Neural cell (in vitro differentiated cells): Measurements from ENCODE around the gene ADD1. TPM values are rescaled to one million over a fixed set of nuclear protein-coding genes. Genes with fewer than 3 reads are reported as not detected.

Experiments
- H2AFZ ChIP-seq: fragments of 200-600, 300-800 bp; sonication (generic), shearing (Covaris generic); 2 replicates; pipeline ENCODE4 v1.6.0; 2014; ENCODE audit warnings: low read depth, mild to moderate bottlenecking, antibody characterized with exemption, low read length, moderate library complexity
- H3F3A ChIP-seq: fragments of 200-600 bp; shearing (Covaris generic); 2 replicates; pipeline ENCODE4 v1.6.1; 2016; ENCODE audit warnings: mild to moderate bottlenecking, moderate library complexity, mixed read lengths, antibody characterized with exemption, low read length; ENCODE audit not compliant: insufficient read depth, poor library complexity, severe bottlenecking
- H3K27ac ChIP-seq: fragments of 200-600, 300-800 bp; sonication (generic), shearing (Covaris generic); 2 replicates; pipeline ENCODE4 v1.5.1; 2014; ENCODE audit warnings: mild to moderate bottlenecking, low read length, moderate library complexity
- H3K27me3 ChIP-seq: fragments of 300-800, 200-600 bp; sonication (generic), shearing (Covaris generic); 2 replicates; pipeline ENCODE4 v1.6.0; 2014; ENCODE audit warnings: mild to moderate bottlenecking, low read depth, low read length, moderate library complexity; ENCODE audit not compliant: insufficient read depth
- H3K36me3 ChIP-seq: fragments of 300-800, 200-600 bp; sonication (generic), shearing (Covaris generic); 2 replicates; pipeline ENCODE4 v1.5.1; 2014; ENCODE audit warnings: mild to moderate bottlenecking, antibody characterized with exemption, low read length, moderate library complexity; ENCODE audit not compliant: insufficient read depth
- H3K4me2 ChIP-seq: fragments of 300-800, 200-600 bp; sonication (generic), shearing (Covaris generic); 2 replicates; pipeline ENCODE4 v1.6.0; 2014; ENCODE audit warnings: mild to moderate bottlenecking, low read length
- H3K4me3 ChIP-seq: fragments of 300-800, 200-600 bp; sonication (generic), shearing (Covaris generic); 2 replicates; pipeline ENCODE4 v1.5.1; 2014; ENCODE audit warnings: mild to moderate bottlenecking, low read length, moderate library complexity
- H3K79me2 ChIP-seq: fragments of 200-600 bp; shearing (Covaris generic); replicated peaks from 2 replicates; pipeline ENCODE4 v1.6.0; 2014; ENCODE audit warnings: mild to moderate bottlenecking, low read length, moderate library complexity; ENCODE audit not compliant: insufficient read depth
- H3K9ac ChIP-seq: fragments of 300-800, 200-600 bp; sonication (generic), shearing (Covaris generic); 2 replicates; pipeline ENCODE4 v1.6.1; 2016; ENCODE audit warnings: mild to moderate bottlenecking, low read length, mixed read lengths
- H3K9me2 ChIP-seq: fragments of 200-600 bp; shearing (Covaris generic); 2 replicates; pipeline ENCODE4 v1.6.1; 2016; ENCODE audit warnings: mild to moderate bottlenecking, low read length, mixed read lengths; ENCODE audit not compliant: insufficient read depth
- H3K9me3 ChIP-seq: fragments of 200-600, 300-800 bp; sonication (generic), shearing (Covaris generic); 2 replicates; pipeline ENCODE4 v1.6.1; 2016; ENCODE audit warnings: mild to moderate bottlenecking, mixed run types, low read length, moderate library complexity, mixed read lengths
- H4K20me1 ChIP-seq: fragments of 200-600 bp; shearing (Covaris generic); 2 replicates; pipeline ENCODE4 v1.6.1; 2016; ENCODE audit warnings: mild to moderate bottlenecking, mixed run types; ENCODE audit not compliant: insufficient read depth
- CTCF ChIP-seq: fragments of 450-650 bp; IDR thresholded peaks from 2 replicates; pipeline ENCODE4 v1.5.1; 2014; ENCODE audit warnings: antibody characterized with exemption, mild to moderate bottlenecking, moderate library complexity; ENCODE audit not compliant: poor library complexity, severe bottlenecking
- EP300 ChIP-seq: fragments of 450-650 bp; conservative IDR thresholded peaks from 2 replicates; pipeline ENCODE4 v1.6.1; 2014; ENCODE audit warnings: antibody characterized with exemption, mild to moderate bottlenecking, moderate library complexity; ENCODE audit not compliant: poor library complexity, severe bottlenecking
- EZH2 ChIP-seq: fragments of 200-600, 300-800 bp; shearing (Covaris generic), sonication (generic); IDR thresholded peaks from 2 replicates; pipeline ENCODE4 v1.6.1; 2014; ENCODE audit warnings: antibody characterized with exemption, low read length, borderline replicate concordance, mild to moderate bottlenecking; ENCODE audit not compliant: insufficient read depth, poor library complexity, severe bottlenecking
- MXI1 ChIP-seq: fragments of 450-650 bp; conservative IDR thresholded peaks from 2 replicates; pipeline ENCODE4 v1.6.1; 2014; ENCODE audit warnings: antibody characterized with exemption, mild to moderate bottlenecking; ENCODE audit not compliant: poor library complexity, severe bottlenecking
- POLR2AphosphoS5 ChIP-seq: IDR thresholded peaks from 2 replicates; pipeline ENCODE4 v1.6.1; 2012
- RAD21 ChIP-seq: fragments of 450-650 bp; conservative IDR thresholded peaks from 2 replicates; pipeline ENCODE4 v1.6.1; 2014; ENCODE audit warnings: antibody characterized with exemption, mild to moderate bottlenecking, moderate library complexity
- REST ChIP-seq: IDR thresholded peaks from 2 replicates; pipeline ENCODE4 v1.6.1; 2012; ENCODE audit warnings: borderline replicate concordance
- SMC3 ChIP-seq: fragments of 450-650 bp; conservative IDR thresholded peaks from 2 replicates; pipeline ENCODE4 v1.6.1; 2014; ENCODE audit warnings: antibody characterized with exemption, mild to moderate bottlenecking, moderate library complexity; ENCODE audit not compliant: poor library complexity
- TAF1 ChIP-seq: IDR thresholded peaks from 2 replicates; pipeline ENCODE4 v1.6.1; 2012; ENCODE audit warnings: low read depth
- polyA plus RNA-seq: library from polyadenylated mRNA; depleted of rRNA; stranded (reverse); fragments of >200 nt; gene quantifications from 2 replicates; pipeline ENCODE4 v1.2.3, GENCODE V29; 2014

Gene ADD1
- polyA plus RNA-seq, 1 donor from 2014 or later: 190 TPM

GRCh38 chr4:2932321-2932950, 88.8 kb downstream of the ADD1 start:
- Histone ChIP-seq H4K20me1 (no peaks in the 10 kb centered on the region), H3K4me2 (no peak overlapping the region)

More at GRCh38 chr4:2932321-2932950, 88.8 kb downstream of the ADD1 start:
- Histone ChIP-seq H3K4me3 (no peak overlapping the region), H3K79me2 (peaks cover 14% of the 10 kb centered on the region), H3K27me3 (no peaks in the 10 kb centered on the region), H3K27ac (no peak overlapping the region), H3K9ac (no peak overlapping the region), H3K36me3 (no peaks in the 10 kb centered on the region), H3K9me2 (no peaks in the 10 kb centered on the region), H3F3A (no peaks in the 10 kb centered on the region), H2AFZ (no peak overlapping the region), H3K9me3 (no peaks in the 10 kb centered on the region)
- no peak for TF ChIP-seq TAF1
- TF ChIP-seq POLR2AphosphoS5: no peak
- no peak for TF ChIP-seq EP300
- TF ChIP-seq RAD21: no peak
- no peak for TF ChIP-seq CTCF
- TF ChIP-seq REST: no peak
- TF ChIP-seq EZH2: no peak
- no peak for TF ChIP-seq SMC3
- no peak for TF ChIP-seq MXI1
